A549 (cell line): Measurements from ENCODE around the gene CCL23. TPM values are rescaled to one million over a fixed set of nuclear protein-coding genes. Genes with fewer than 3 reads are reported as not detected.

Experiments used
- ATAC-seq, 2 experiments: fragments of 200-7000 bp in 1 of 2; fragments of >200 bp in 1 of 2; cut with Nextera tagmentation in 1 of 2; cut with Tn5 transposase in 1 of 2; 3 replicates each; pipeline versions ENCODE4 v1.8.0 to v1.9.1; 2018 to 2020; ENCODE audit warnings: mild to moderate bottlenecking in 1 of 2, moderate library complexity in 1 of 2
- CTCF ChIA-PET: fragments of 300-600 bp; sonication (Branson Sonifier 250); formaldehyde crosslinking; extraction: SDS; loops from one replicate; lab custom pipeline; 2021; ENCODE audit warnings: antibody characterized with exemption, inconsistent platforms; lab: Yijun Ruan, JAX
- POLR2A ChIA-PET: fragments of 350-600 bp; formaldehyde crosslinking; extraction: SDS; loops from one replicate; lab custom pipeline; 2021; ENCODE audit warnings: antibody characterized with exemption, inconsistent platforms; lab: Yijun Ruan, JAX
- DNase-seq, 2 experiments: peaks; one replicate each; pipeline versions ENCODE4 v3.0.0 to v3.0.0-alpha.2; 2011 to 2016; ENCODE audit warnings: low read depth in 1 of 2, low spot score in 1 of 2
- FAIRE-seq: peaks from 2 replicates; lab custom pipeline; 2011; peaks lifted over from hg19 to GRCh38; lab: Jason Lieb, UNC
- H3K27ac ChIP-seq, 2 experiments: fragments of >200 bp; sonication (Bioruptor Twin); formaldehyde crosslinking; 3 replicates each; pipeline ENCODE4 v1.5.1; 2016 to 2017
- H3K4me1 ChIP-seq: fragments of >200 bp; sonication (Bioruptor Twin); formaldehyde crosslinking; 3 replicates; pipeline ENCODE4 v1.6.1; 2016
- H3K4me2 ChIP-seq: fragments of >200 bp; sonication (Bioruptor Twin); formaldehyde crosslinking; 3 replicates; pipeline ENCODE4 v1.6.1; 2016
- H3K4me3 ChIP-seq: fragments of >200 bp; sonication (Bioruptor Twin); formaldehyde crosslinking; 3 replicates; pipeline ENCODE4 v1.5.1; 2016
- H3K9me3 ChIP-seq: fragments of >200 bp; sonication (Bioruptor Twin); formaldehyde crosslinking; 3 replicates; pipeline ENCODE4 v1.6.1; 2016
- BCL3 ChIP-seq: fragments of >200 bp; sonication (Bioruptor Twin); formaldehyde crosslinking; IDR thresholded peaks from 3 replicates; pipeline ENCODE4 v1.6.1; 2016
- CBX8 ChIP-seq: fragments of 200-600 bp; sonication (generic); IDR thresholded peaks from 2 replicates; pipeline ENCODE4 v1.6.1; 2016
- CEBPB ChIP-seq, 2 experiments: fragments of >200 bp in 1 of 2; sonication (Bioruptor Twin) in 1 of 2; formaldehyde crosslinking in 1 of 2; IDR thresholded peaks; 2 replicates each; pipeline ENCODE4 v1.6.1; 2012 to 2016
- CHD2 ChIP-seq: fragments of 150-350 bp; IDR thresholded peaks from 2 replicates; pipeline ENCODE4 v1.6.1; 2014; ENCODE audit warnings: low read length; ENCODE audit not compliant: partially characterized antibody
- CHD4 ChIP-seq: fragments of 200-600 bp; sonication (generic); IDR thresholded peaks from 2 replicates; pipeline ENCODE4 v1.6.1; 2016; ENCODE audit warnings: antibody characterized with exemption, mild to moderate bottlenecking, borderline replicate concordance
- ESRRA ChIP-seq: fragments of 150-350 bp; IDR thresholded peaks from 2 replicates; pipeline ENCODE4 v1.6.1; 2014; ENCODE audit warnings: mild to moderate bottlenecking, low read length, borderline replicate concordance
- FOSB ChIP-seq: fragments of 250-450 bp; sonication (Bioruptor Pico); IDR thresholded peaks from 2 replicates; pipeline ENCODE4 v1.5.0; 2020; ENCODE audit warnings: mild to moderate bottlenecking, moderate library complexity
- FOSL2 ChIP-seq, 2 experiments: fragments of 450-650 bp in 1 of 2; fragments of >200 bp in 1 of 2; sonication (Bioruptor Twin) in 1 of 2; formaldehyde crosslinking; IDR thresholded peaks; 2 replicates each; pipeline versions ENCODE4 v1.5.0 to v1.6.1; 2016 to 2020; ENCODE audit warnings: mild to moderate bottlenecking in 1 of 2, moderate library complexity in 1 of 2
- HOXB5 ChIP-seq: fragments of 250-450 bp; sonication (Bioruptor Pico); IDR thresholded peaks from 2 replicates; pipeline ENCODE4 v1.5.0; 2020; ENCODE audit warnings: mild to moderate bottlenecking, moderate library complexity
- JUN ChIP-seq, 2 experiments: fragments of >200 bp; sonication (Bioruptor Twin); formaldehyde crosslinking; IDR thresholded peaks; 2 replicates in 1 of 2; 3 replicates in 1 of 2; pipeline ENCODE4 v1.6.1; 2016 to 2017
- JUNB ChIP-seq: fragments of >200 bp; sonication (Bioruptor Twin); formaldehyde crosslinking; IDR thresholded peaks from 2 replicates; pipeline ENCODE4 v1.6.1; 2016
- KDM1A ChIP-seq: fragments of 200-600 bp; sonication (generic); IDR thresholded peaks from 2 replicates; pipeline ENCODE4 v1.6.1; 2016; ENCODE audit warnings: low read depth, mild to moderate bottlenecking
- KDM5A ChIP-seq: fragments of 200-600 bp; sonication (generic); IDR thresholded peaks from 2 replicates; pipeline ENCODE4 v1.6.1; 2016; ENCODE audit warnings: antibody characterized with exemption, mild to moderate bottlenecking
- NFE2L2 ChIP-seq: fragments of 150-350 bp; conservative IDR thresholded peaks from 2 replicates; pipeline ENCODE4 v1.6.1; 2014; ENCODE audit warnings: low read length
- PHF8 ChIP-seq: fragments of 200-600 bp; sonication (generic); IDR thresholded peaks from 2 replicates; pipeline ENCODE4 v1.6.1; 2016; ENCODE audit warnings: low read depth, mild to moderate bottlenecking, antibody characterized with exemption, moderate library complexity, borderline replicate concordance
- RAD21 ChIP-seq, 2 experiments: fragments of >200 bp in 1 of 2; sonication (Bioruptor Twin) in 1 of 2; formaldehyde crosslinking in 1 of 2; IDR thresholded peaks in 1 of 2; conservative IDR thresholded peaks in 1 of 2; 2 replicates in 1 of 2; 3 replicates in 1 of 2; pipeline ENCODE4 v1.6.1; 2012 to 2018; ENCODE audit warnings: inconsistent platforms in 1 of 2
- RCOR1 ChIP-seq: fragments of 150-350 bp; IDR thresholded peaks from 2 replicates; pipeline ENCODE4 v1.6.1; 2014; ENCODE audit warnings: antibody characterized with exemption, low read length, low read depth
- SMC3 ChIP-seq: fragments of >200 bp; sonication (Bioruptor Twin); formaldehyde crosslinking; IDR thresholded peaks from 3 replicates; pipeline ENCODE4 v1.6.1; 2018; ENCODE audit warnings: inconsistent platforms
- SREBF2 ChIP-seq: fragments of 450-650 bp; IDR thresholded peaks from 2 replicates; pipeline ENCODE4 v1.6.1; 2014; ENCODE audit warnings: mild to moderate bottlenecking, moderate library complexity
- TFCP2L1 ChIP-seq: fragments of 250-450 bp; sonication (Bioruptor Pico); IDR thresholded peaks from 2 replicates; pipeline ENCODE4 v1.5.0; 2021; ENCODE audit warnings: mild to moderate bottlenecking
- TP53 ChIP-seq: fragments of 250-450 bp; sonication (Bioruptor Pico); IDR thresholded peaks from 2 replicates; pipeline ENCODE4 v1.5.0; 2021; ENCODE audit warnings: mild to moderate bottlenecking, moderate library complexity
- ZC3H11A ChIP-seq: fragments of 450-650 bp; IDR thresholded peaks from 2 replicates; pipeline ENCODE4 v1.6.1; 2014; ENCODE audit warnings: antibody characterized with exemption, mild to moderate bottlenecking
- ZFP36 ChIP-seq: fragments of 450-650 bp; IDR thresholded peaks from 2 replicates; pipeline ENCODE4 v1.6.1; 2014; ENCODE audit warnings: borderline replicate concordance; ENCODE audit not compliant: partially characterized antibody
- ZNF302 ChIP-seq: fragments of 250-450 bp; sonication (Bioruptor Pico); IDR thresholded peaks from 2 replicates; pipeline ENCODE4 v1.9.0; 2021; ENCODE audit warnings: inconsistent platforms, mild to moderate bottlenecking, moderate library complexity
- WGBS: methylation state at CpG from one replicate; pipeline ENCODE4 v1.1.6; 2017; ENCODE audit errors: missing lambda C conversion rate; 5-methylcytosine and 5-hydroxymethylcytosine counted together
- polyA plus RNA-seq, 4 experiments: library from polyadenylated mRNA; depleted of rRNA in 3 of 4; stranded (reverse); fragments of >200 nt; fragmentation: RNase III in 1 of 4; extraction: RNeasy Plus Mini Kit Qiagen cat#74134 plus additional on column Dnase treatment in 1 of 4; gene quantifications; 2 replicates in 3 of 4; 3 replicates in 1 of 4; pipeline ENCODE4 v1.2.3, GENCODE V29; 2011 to 2017
- TF ChIP-seq, protein P1 (sequence below): fragments of 150-350 bp; IDR thresholded peaks from 2 replicates; pipeline ENCODE4 v1.6.1; 2014; ENCODE audit warnings: low read depth, mild to moderate bottlenecking, low read length
- TF ChIP-seq, protein P2 (sequence below): fragments of 250-450 bp; sonication (Bioruptor Pico); IDR thresholded peaks from 2 replicates; pipeline ENCODE4 v1.5.0; 2020; ENCODE audit warnings: low read depth, mild to moderate bottlenecking, moderate library complexity
- TF ChIP-seq, protein P3 (sequence below): fragments of 250-450 bp; sonication (Bioruptor Pico); IDR thresholded peaks from 2 replicates; pipeline ENCODE4 v1.5.0; 2021; ENCODE audit warnings: mild to moderate bottlenecking, moderate library complexity, borderline replicate concordance

The CCL23 gene
- polyA plus RNA-seq, 2 of the 4 experiments (the other 2 are of a cell fraction) = not detected

DNA sequence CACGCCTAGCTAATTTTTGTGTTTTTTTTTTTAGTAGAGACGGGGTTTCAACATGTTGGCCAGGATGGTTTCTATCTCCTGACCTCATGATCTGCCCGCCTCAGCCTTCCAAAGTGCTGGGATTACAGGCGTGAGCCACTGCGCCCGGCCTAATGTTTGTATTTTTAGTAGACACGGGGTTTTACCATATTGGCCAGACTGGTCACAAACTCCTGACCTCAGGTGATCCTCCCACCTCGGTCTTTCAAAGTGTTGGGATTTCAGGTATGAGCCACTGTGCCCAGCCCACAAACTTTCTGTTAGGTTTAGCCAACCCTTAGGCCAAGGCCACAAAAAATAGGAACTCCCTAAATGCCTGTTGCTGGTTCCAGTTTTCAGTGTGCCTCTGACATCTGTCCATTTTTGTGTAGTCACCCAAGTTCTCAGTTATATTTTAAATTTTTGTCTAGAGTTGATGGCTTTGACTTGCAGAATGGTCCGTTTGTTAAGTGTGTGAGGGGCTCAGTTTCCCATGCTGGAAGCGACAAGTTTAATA is 49.2 kb downstream of the CCL23 start:
- H3K4me3 ChIP-seq = no peak overlapping the region
- 54% methylated on average over 10 of the region's 10 CpGs for WGBS
- DNase-seq (no peak), FAIRE-seq (no peak), ATAC-seq (no peak)
- peaks cover 4% of the 10 kb centered on the region; the same call in 1 of the 3 replicates for H3K4me1 ChIP-seq
- CTCF ChIA-PET = interaction anchor here (0.6 to 12.1 kb wide), 34 partner anchors 9 to 1079 kb away, joined by 3 to 271 read pairs (median 4); partner anchors contain the start of genes CCL14, CCL16 and ZNHIT3
- no peak overlapping the region for H3K4me2 ChIP-seq
- H3K27ac ChIP-seq = no peak overlapping the region
- no peak for TF ChIP-seq JUNB
- no peak for TF ChIP-seq NFE2L2
- TF ChIP-seq JUN (IDR thresholded peaks at IDR 0.05) = no peak
- TF ChIP-seq KDM5A = no peak
- TF ChIP-seq RCOR1 = no peak
- TF ChIP-seq RAD21 (conservative IDR thresholded peaks at IDR 0.05 in 1 of 2, IDR thresholded peaks at IDR 0.05 in 1 of 2) = no peak
- no peak for TF ChIP-seq TP53
- no peak for TF ChIP-seq BCL3
- TF ChIP-seq HOXB5 (CRISPR knock-in tag) = no peak
- no peak for TF ChIP-seq ZNF302 (CRISPR knock-in tag)
- TF ChIP-seq FOSL2 (IDR thresholded peaks at IDR 0.05) = no peak
- TF ChIP-seq FOSL2 (CRISPR knock-in tag; IDR thresholded peaks at IDR 0.05) = no peak
- TF ChIP-seq CEBPB (IDR thresholded peaks at IDR 0.05) = no peak
- no peak for TF ChIP-seq ZC3H11A
- no peak for TF ChIP-seq KDM1A
- TF ChIP-seq, protein P1, sequence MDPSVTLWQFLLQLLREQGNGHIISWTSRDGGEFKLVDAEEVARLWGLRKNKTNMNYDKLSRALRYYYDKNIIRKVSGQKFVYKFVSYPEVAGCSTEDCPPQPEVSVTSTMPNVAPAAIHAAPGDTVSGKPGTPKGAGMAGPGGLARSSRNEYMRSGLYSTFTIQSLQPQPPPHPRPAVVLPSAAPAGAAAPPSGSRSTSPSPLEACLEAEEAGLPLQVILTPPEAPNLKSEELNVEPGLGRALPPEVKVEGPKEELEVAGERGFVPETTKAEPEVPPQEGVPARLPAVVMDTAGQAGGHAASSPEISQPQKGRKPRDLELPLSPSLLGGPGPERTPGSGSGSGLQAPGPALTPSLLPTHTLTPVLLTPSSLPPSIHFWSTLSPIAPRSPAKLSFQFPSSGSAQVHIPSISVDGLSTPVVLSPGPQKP = no peak
- TF ChIP-seq ESRRA = no peak
- POLR2A ChIA-PET = no interaction called here
- H3K9me3 ChIP-seq = no peaks in the 10 kb centered on the region

- H3K4me1 ChIP-seq = no peaks in the 10 kb centered on the region
- no peak for TF ChIP-seq CBX8
- TF ChIP-seq FOSB (CRISPR knock-in tag) = no peak
- TF ChIP-seq CHD2 = no peak
- no peak for TF ChIP-seq TP53
- no peak for TF ChIP-seq TFCP2L1 (CRISPR knock-in tag)
- TF ChIP-seq, protein P2, sequence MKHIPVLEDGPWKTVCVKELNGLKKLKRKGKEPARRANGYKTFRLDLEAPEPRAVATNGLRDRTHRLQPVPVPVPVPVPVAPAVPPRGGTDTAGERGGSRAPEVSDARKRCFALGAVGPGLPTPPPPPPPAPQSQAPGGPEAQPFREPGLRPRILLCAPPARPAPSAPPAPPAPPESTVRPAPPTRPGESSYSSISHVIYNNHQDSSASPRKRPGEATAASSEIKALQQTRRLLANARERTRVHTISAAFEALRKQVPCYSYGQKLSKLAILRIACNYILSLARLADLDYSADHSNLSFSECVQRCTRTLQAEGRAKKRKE (CRISPR knock-in tag) = no peak
- TF ChIP-seq SREBF2 = no peak
- TF ChIP-seq ZFP36 = no peak
- TF ChIP-seq JUN (IDR thresholded peaks at IDR 0.05) = no peak
- no peak for TF ChIP-seq ESRRA
- TF ChIP-seq NFE2L2 = no peak
- no peak for TF ChIP-seq PHF8
- no peak for TF ChIP-seq SMC3
- TF ChIP-seq RCOR1 = no peak
- no peak for TF ChIP-seq JUNB
- no peak for TF ChIP-seq KDM5A
- TF ChIP-seq, protein P3, sequence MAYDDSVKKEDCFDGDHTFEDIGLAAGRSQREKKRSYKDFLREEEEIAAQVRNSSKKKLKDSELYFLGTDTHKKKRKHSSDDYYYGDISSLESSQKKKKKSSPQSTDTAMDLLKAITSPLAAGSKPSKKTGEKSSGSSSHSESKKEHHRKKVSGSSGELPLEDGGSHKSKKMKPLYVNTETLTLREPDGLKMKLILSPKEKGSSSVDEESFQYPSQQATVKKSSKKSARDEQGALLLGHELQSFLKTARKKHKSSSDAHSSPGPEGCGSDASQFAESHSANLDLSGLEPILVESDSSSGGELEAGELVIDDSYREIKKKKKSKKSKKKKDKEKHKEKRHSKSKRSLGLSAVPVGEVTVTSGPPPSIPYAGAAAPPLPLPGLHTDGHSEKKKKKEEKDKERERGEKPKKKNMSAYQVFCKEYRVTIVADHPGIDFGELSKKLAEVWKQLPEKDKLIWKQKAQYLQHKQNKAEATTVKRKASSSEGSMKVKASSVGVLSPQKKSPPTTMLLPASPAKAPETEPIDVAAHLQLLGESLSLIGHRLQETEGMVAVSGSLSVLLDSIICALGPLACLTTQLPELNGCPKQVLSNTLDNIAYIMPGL (CRISPR knock-in tag) = no peak
- TF ChIP-seq RAD21 (conservative IDR thresholded peaks at IDR 0.05 in 1 of 2, IDR thresholded peaks at IDR 0.05 in 1 of 2) = no peak
- no peak for TF ChIP-seq CHD4
- TF ChIP-seq, all 56 proteins: peak for 0
- ChIA-PET POLR2A (no interaction called here), CTCF (interaction anchor here (1.2 to 3.4 kb wide), 3 partner anchors 18 to 518 kb away, joined by 12 to 21 read pairs (median 18); no protein-coding TSS in a partner anchor)
- 73% methylated on average over 7 of the region's 7 CpGs for WGBS
- no peak overlapping the region for H3K4me2 ChIP-seq
- no peak for FAIRE-seq
- no peak for ATAC-seq
- H3K4me3 ChIP-seq = no peak overlapping the region
- H3K9me3 ChIP-seq = no peaks in the 10 kb centered on the region
- no peak for DNase-seq
- no peak overlapping the region for H3K27ac ChIP-seq
Measured at GRCh38 chr17:35965272-35965671, 52.5 kb downstream of the CCL23 start.
